ENCODE measurements around the gene GRIP1. TPM values are rescaled to one million over a fixed set of nuclear protein-coding genes. Genes with fewer than 3 reads are reported as not detected.

The GRIP1 gene
- total and polyA plus RNA-seq, 5 donors from 2014 or later, result 0.21 to 1.1 (median 0.41) TPM; not detected in 1

GRCh38 chr12:66539431-66539830 is 139.4 kb downstream of the GRIP1 start:
- Mint-ChIP-seq H3K9me3 (no peaks in the 10 kb centered on the region), H3K27me3 (peaks cover 8% of the 10 kb centered on the region), H3K27ac (no peak overlapping the region), H3K36me3 (no peaks in the 10 kb centered on the region), H3K4me3 (no peak overlapping the region), H3K4me1 (no peaks in the 10 kb centered on the region)
- no peaks in the 10 kb centered on the region for H3K36me3 ChIP-seq (ENCODE audit: control insufficient read depth, insufficient read depth, low read length)
- no peak for ATAC-seq (ENCODE audit: low read depth in 2 of 2)
- H3K9me3 ChIP-seq (ENCODE audit: control insufficient read depth in 2 of 2, low read length in 2 of 2), result no peaks in the 10 kb centered on the region
- H3K4me1 ChIP-seq (ENCODE audit: control insufficient read depth, insufficient read depth, low read length, poor library complexity, severe bottlenecking), result no peaks in the 10 kb centered on the region
- no peak for DNase-seq
- H3K27me3 ChIP-seq (ENCODE audit: control insufficient read depth, insufficient read depth, low read length), result no peaks in the 10 kb centered on the region
- H3K4me3 ChIP-seq (ENCODE audit: low read depth, low read length), result no peak overlapping the region
- H3K27ac ChIP-seq (ENCODE audit: insufficient read depth, low read length, poor library complexity, severe bottlenecking), result no peak overlapping the region

GRCh38 chr12:66538970-66539369 is 139.9 kb downstream of the GRIP1 start:
- H3K9me3 ChIP-seq (ENCODE audit: control insufficient read depth in 2 of 2, low read length in 2 of 2), result no peaks in the 10 kb centered on the region
- ATAC-seq (ENCODE audit: low read depth in 2 of 2), result no peak
- no peaks in the 10 kb centered on the region for H3K4me1 ChIP-seq (ENCODE audit: control insufficient read depth, insufficient read depth, low read length, poor library complexity, severe bottlenecking)
- no peak overlapping the region for H3K4me3 Mint-ChIP-seq
- peaks cover 8% of the 10 kb centered on the region for H3K27me3 Mint-ChIP-seq
- no peak for DNase-seq
- no peaks in the 10 kb centered on the region for H3K9me3 Mint-ChIP-seq
- H3K27me3 ChIP-seq (ENCODE audit: control insufficient read depth, insufficient read depth, low read length), result no peaks in the 10 kb centered on the region
- no peaks in the 10 kb centered on the region for H3K36me3 ChIP-seq (ENCODE audit: control insufficient read depth, insufficient read depth, low read length)
- no peak overlapping the region for H3K27ac Mint-ChIP-seq
- no peaks in the 10 kb centered on the region for H3K4me1 Mint-ChIP-seq
- H3K4me3 ChIP-seq (ENCODE audit: low read depth, low read length), result no peak overlapping the region
- no peaks in the 10 kb centered on the region for H3K36me3 Mint-ChIP-seq
- no peak overlapping the region for H3K27ac ChIP-seq (ENCODE audit: insufficient read depth, low read length, poor library complexity, severe bottlenecking)

- no peak overlapping the region for H3K4me3 ChIP-seq (ENCODE audit: low read depth, low read length)
- no peaks in the 10 kb centered on the region for H3K9me3 ChIP-seq (ENCODE audit: control insufficient read depth in 2 of 2, low read length in 2 of 2)
- H3K4me1 ChIP-seq (ENCODE audit: control insufficient read depth, insufficient read depth, low read length, poor library complexity, severe bottlenecking), result no peaks in the 10 kb centered on the region
- H3K27ac ChIP-seq (ENCODE audit: insufficient read depth, low read length, poor library complexity, severe bottlenecking), result no peak overlapping the region
- Mint-ChIP-seq H3K36me3 (no peaks in the 10 kb centered on the region), H3K4me1 (no peaks in the 10 kb centered on the region), H3K4me3 (no peak overlapping the region), H3K27ac (no peak overlapping the region), H3K27me3 (peaks cover 8% of the 10 kb centered on the region), H3K9me3 (no peaks in the 10 kb centered on the region)
- no peaks in the 10 kb centered on the region for H3K36me3 ChIP-seq (ENCODE audit: control insufficient read depth, insufficient read depth, low read length)
- DNase-seq (no peak), ATAC-seq (ENCODE audit: low read depth in 2 of 2) (no peak)
- H3K27me3 ChIP-seq (ENCODE audit: control insufficient read depth, insufficient read depth, low read length), result no peaks in the 10 kb centered on the region
Measured at GRCh38 chr12:66537876-66538275, 141.0 kb downstream of the GRIP1 start.

GRCh38 chr12:66533767-66534166 is 145.1 kb downstream of the GRIP1 start:
- no peak for DNase-seq
- H3K27ac Mint-ChIP-seq, result no peak overlapping the region

GRCh38 chr12:66531766-66532165 is 147.1 kb downstream of the GRIP1 start:
- Mint-ChIP-seq H3K9me3 (peaks cover 0 to 7% (median 3%) of the 10 kb centered on the region in 7 donors), H3K27ac (no peak overlapping the region), H3K36me3 (no peaks in the 10 kb centered on the region), H3K4me3 (no peak overlapping the region), H3K4me1 (no peaks in the 10 kb centered on the region), H3K27me3 (no peaks in the 10 kb centered on the region)
- Histone ChIP-seq H3K4me3 (ENCODE audit: low read depth, low read length) (no peak overlapping the region), H3K27me3 (ENCODE audit: control insufficient read depth, insufficient read depth, low read length) (no peaks in the 10 kb centered on the region), H3K4me1 (ENCODE audit: control insufficient read depth, insufficient read depth, low read length, poor library complexity, severe bottlenecking) (no peaks in the 10 kb centered on the region), H3K9me3 (ENCODE audit: control insufficient read depth in 2 of 2, low read length in 2 of 2) (peaks cover 0 to 2% of the 10 kb centered on the region in 2 experiments), H3K27ac (ENCODE audit: insufficient read depth, low read length, poor library complexity, severe bottlenecking) (no peak overlapping the region), H3K36me3 (ENCODE audit: control insufficient read depth, insufficient read depth, low read length) (no peaks in the 10 kb centered on the region)
- DNase-seq, result no peak
- no peak for ATAC-seq (ENCODE audit: low read depth in 2 of 2)

More at GRCh38 chr12:66533767-66534166, 145.1 kb downstream of the GRIP1 start:
- Histone ChIP-seq H3K27me3 (ENCODE audit: control insufficient read depth, insufficient read depth, low read length) (no peaks in the 10 kb centered on the region), H3K4me1 (ENCODE audit: control insufficient read depth, insufficient read depth, low read length, poor library complexity, severe bottlenecking) (no peaks in the 10 kb centered on the region), H3K27ac (ENCODE audit: insufficient read depth, low read length, poor library complexity, severe bottlenecking) (no peak overlapping the region), H3K9me3 (ENCODE audit: control insufficient read depth in 2 of 2, low read length in 2 of 2) (no peaks in the 10 kb centered on the region), H3K36me3 (ENCODE audit: control insufficient read depth, insufficient read depth, low read length) (no peaks in the 10 kb centered on the region), H3K4me3 (ENCODE audit: low read depth, low read length) (no peak overlapping the region)
- Mint-ChIP-seq H3K9me3 (peaks cover 0 to 5% (median 0%) of the 10 kb centered on the region in 7 donors), H3K4me1 (no peaks in the 10 kb centered on the region), H3K4me3 (no peak overlapping the region), H3K27me3 (no peaks in the 10 kb centered on the region), H3K36me3 (no peaks in the 10 kb centered on the region)
- no peak for ATAC-seq (ENCODE audit: low read depth in 2 of 2)

- no peaks in the 10 kb centered on the region for H3K27me3 Mint-ChIP-seq
- H3K9me3 Mint-ChIP-seq, result peaks cover 0 to 7% (median 3%) of the 10 kb centered on the region in 7 donors
- no peaks in the 10 kb centered on the region for H3K36me3 Mint-ChIP-seq
- H3K4me3 Mint-ChIP-seq, result no peak overlapping the region
- H3K9me3 ChIP-seq (ENCODE audit: control insufficient read depth in 2 of 2, low read length in 2 of 2), result peaks cover 0 to 2% of the 10 kb centered on the region in 2 experiments
- no peak overlapping the region for H3K27ac Mint-ChIP-seq
- no peaks in the 10 kb centered on the region for H3K36me3 ChIP-seq (ENCODE audit: control insufficient read depth, insufficient read depth, low read length)
- no peaks in the 10 kb centered on the region for H3K4me1 Mint-ChIP-seq
- ATAC-seq (ENCODE audit: low read depth in 2 of 2) (no peak), DNase-seq (no peak)
- no peak overlapping the region for H3K27ac ChIP-seq (ENCODE audit: insufficient read depth, low read length, poor library complexity, severe bottlenecking)
- H3K4me1 ChIP-seq (ENCODE audit: control insufficient read depth, insufficient read depth, low read length, poor library complexity, severe bottlenecking), result no peaks in the 10 kb centered on the region
- no peaks in the 10 kb centered on the region for H3K27me3 ChIP-seq (ENCODE audit: control insufficient read depth, insufficient read depth, low read length)
- H3K4me3 ChIP-seq (ENCODE audit: low read depth, low read length), result no peak overlapping the region
Measured at GRCh38 chr12:66529934-66530333, 148.9 kb downstream of the GRIP1 start.

GRCh38 chr12:66516561-66516960 is 162.3 kb downstream of the GRIP1 start:
- Mint-ChIP-seq H3K9me3 (no peaks in the 10 kb centered on the region), H3K4me1 (no peaks in the 10 kb centered on the region), H3K4me3 (no peak overlapping the region), H3K27ac (no peak overlapping the region), H3K36me3 (no peaks in the 10 kb centered on the region), H3K27me3 (peaks cover 11% of the 10 kb centered on the region)
- Histone ChIP-seq H3K27me3 (ENCODE audit: control insufficient read depth, insufficient read depth, low read length) (peaks cover 2% of the 10 kb centered on the region), H3K4me1 (ENCODE audit: control insufficient read depth, insufficient read depth, low read length, poor library complexity, severe bottlenecking) (no peaks in the 10 kb centered on the region), H3K27ac (ENCODE audit: insufficient read depth, low read length, poor library complexity, severe bottlenecking) (no peak overlapping the region), H3K9me3 (ENCODE audit: control insufficient read depth in 2 of 2, low read length in 2 of 2) (no peaks in the 10 kb centered on the region), H3K4me3 (ENCODE audit: low read depth, low read length) (no peak overlapping the region), H3K36me3 (ENCODE audit: control insufficient read depth, insufficient read depth, low read length) (no peaks in the 10 kb centered on the region)
- no peak for ATAC-seq (ENCODE audit: low read depth in 2 of 2)
- no peak for DNase-seq

- H3K27ac Mint-ChIP-seq, result no peak overlapping the region
- H3K4me1 Mint-ChIP-seq, result no peaks in the 10 kb centered on the region
- peaks cover 11% of the 10 kb centered on the region for H3K27me3 Mint-ChIP-seq
- H3K4me3 ChIP-seq (ENCODE audit: low read depth, low read length), result no peak overlapping the region
- ATAC-seq (ENCODE audit: low read depth in 2 of 2) (no peak), DNase-seq (no peak)
- H3K4me1 ChIP-seq (ENCODE audit: control insufficient read depth, insufficient read depth, low read length, poor library complexity, severe bottlenecking), result no peaks in the 10 kb centered on the region
- H3K9me3 Mint-ChIP-seq, result peaks cover 0 to under 1% (median 0%) of the 10 kb centered on the region in 7 donors
- no peak overlapping the region for H3K4me3 Mint-ChIP-seq
- H3K27ac ChIP-seq (ENCODE audit: insufficient read depth, low read length, poor library complexity, severe bottlenecking), result no peak overlapping the region
- no peaks in the 10 kb centered on the region for H3K36me3 Mint-ChIP-seq
- H3K27me3 ChIP-seq (ENCODE audit: control insufficient read depth, insufficient read depth, low read length), result peaks cover 2% of the 10 kb centered on the region
- H3K9me3 ChIP-seq (ENCODE audit: control insufficient read depth in 2 of 2, low read length in 2 of 2), result no peaks in the 10 kb centered on the region
- no peaks in the 10 kb centered on the region for H3K36me3 ChIP-seq (ENCODE audit: control insufficient read depth, insufficient read depth, low read length)
Measured at GRCh38 chr12:66516133-66516532, 162.7 kb downstream of the GRIP1 start.

Measured in CD4-positive, CD25-positive, alpha-beta regulatory T cell (primary cell).